Activated CD4-positive, alpha-beta T cell treated with anti-CD3 and anti-CD28 coated beads for 4 hours (primary cell): Measurements from ENCODE around the gene LRRC63.
"Not testable (repeated sequence)": the region's sequence is repeated elsewhere in the genome, so short reads cannot be mapped to it uniquely, and the experiment has no call there.

Source experiments
- DNase-seq, 2 donors: peaks; one replicate each; pipeline ENCODE4 v3.0.0-alpha.2; 2020

LRRC63 gene

GRCh38 chr13:46181840-46182490, 29.8 kb upstream of the LRRC63 start, which contains the start of gene LCP1:
LCP1 (minus strand) TSS chr13:46182177; CDS start chr13:46159662, 22,515 bp downstream.
- DNase-seq, result peak; percentile 79 to 81

GRCh38 chr13:46182491-46182877, 29.2 kb upstream of the LRRC63 start:
- DNase-seq, result no peak

- no peak for DNase-seq
Observed at GRCh38 chr13:46183018-46183946, 28.4 kb upstream of the LRRC63 start.

GRCh38 chr13:46184277-46184699, 27.4 kb upstream of the LRRC63 start:
- DNase-seq, result peak; percentile 74 to 82

GRCh38 chr13:46185634-46186033, 26.1 kb upstream of the LRRC63 start:
- DNase-seq, result no peak

- DNase-seq, result no peak
Observed at GRCh38 chr13:46192412-46192811, 19.3 kb upstream of the LRRC63 start.

GRCh38 chr13:46195016-46195415, 16.7 kb upstream of the LRRC63 start:
- no peak for DNase-seq

- DNase-seq, result no peak
Observed at GRCh38 chr13:46197299-46198048, 14.3 kb upstream of the LRRC63 start.

GRCh38 chr13:46198696-46199193, 13.0 kb upstream of the LRRC63 start:
- DNase-seq, result no peak

- DNase-seq, result no peak
Observed at GRCh38 chr13:46202188-46202795, 9.4 kb upstream of the LRRC63 start.

GRCh38 chr13:46202966-46203365, 8.8 kb upstream of the LRRC63 start:
- DNase-seq, result no peak

- DNase-seq, result no peak
Observed at GRCh38 chr13:46206143-46206542, 5.6 kb upstream of the LRRC63 start.

GRCh38 chr13:46207828-46208227, 3.9 kb upstream of the LRRC63 start:
- no peak for DNase-seq

GRCh38 chr13:46210362-46211083, 1.2 kb upstream of the LRRC63 start:
- DNase-seq, result no peak

- peak; percentile 16 to 42 for DNase-seq
Observed at GRCh38 chr13:46211116-46211482, 629 bp upstream of the LRRC63 start.

GRCh38 chr13:46213242-46213641, 1.5 kb downstream of the LRRC63 start:
- DNase-seq, result no peak

- not testable (repeated sequence) for DNase-seq
Observed at GRCh38 chr13:46214741-46215140, 3.0 kb downstream of the LRRC63 start.

- not testable (repeated sequence) for DNase-seq
Observed at GRCh38 chr13:46220234-46220633, 8.5 kb downstream of the LRRC63 start.

GRCh38 chr13:46229251-46229650, 17.5 kb downstream of the LRRC63 start:
- no peak for DNase-seq

- DNase-seq, result no peak
Observed at GRCh38 chr13:46232281-46232680, 20.6 kb downstream of the LRRC63 start.

GRCh38 chr13:46235286-46235685, 23.6 kb downstream of the LRRC63 start:
- DNase-seq, result no peak

GRCh38 chr13:46265292-46265691, 53.6 kb downstream of the LRRC63 start:
- DNase-seq, result no peak
